Stimulated activated CD8-positive, alpha-beta memory T cell treated with anti-CD3 and anti-CD28 coated beads, Interleukin-4, amount 100 ng/mL, for 4 hours (primary cell): Measurements from ENCODE around the gene COPS8.

Source experiments
- DNase-seq, 2 donors: peaks; one replicate each; pipeline ENCODE4 v3.0.0-alpha.2; 2020; ENCODE audit warnings: low read depth in 2 of 2, low spot score in 1 of 2

The COPS8 gene

GRCh38 chr2:237097911-237098702 lies 12.4 kb downstream of the COPS8 start:
- no peak for DNase-seq

- DNase-seq = no peak
These were observed 14.1 kb downstream of the COPS8 start for GRCh38 chr2:237099804-237100203.

GRCh38 chr2:237101118-237101979 lies 15.7 kb downstream of the COPS8 start:
- DNase-seq = no peak

- DNase-seq = no peak
These were observed 16.7 kb downstream of the COPS8 start for GRCh38 chr2:237102428-237102827.

- no peak for DNase-seq
These were observed 23.8 kb downstream of the COPS8 start for GRCh38 chr2:237109421-237109934.

GRCh38 chr2:237113026-237113795 lies 27.5 kb downstream of the COPS8 start:
- no peak for DNase-seq

GRCh38 chr2:237115870-237116269 lies 30.2 kb downstream of the COPS8 start:
- no peak for DNase-seq

- no peak for DNase-seq
These were observed 30.7 kb downstream of the COPS8 start for GRCh38 chr2:237116431-237116830.

- DNase-seq = no peak
These were observed 32.3 kb downstream of the COPS8 start for GRCh38 chr2:237118025-237118424.

- DNase-seq = no peak
These were observed 33.0 kb downstream of the COPS8 start for GRCh38 chr2:237118561-237119155.

GRCh38 chr2:237120916-237121315 lies 35.2 kb downstream of the COPS8 start:
- DNase-seq = no peak

- DNase-seq = no peak
These were observed 35.6 kb downstream of the COPS8 start for GRCh38 chr2:237121321-237121720.

GRCh38 chr2:237122214-237122666 lies 36.6 kb downstream of the COPS8 start:
- peak in 1 of 2 donors; percentile 7 for DNase-seq

GRCh38 chr2:237124820-237125219 lies 39.1 kb downstream of the COPS8 start:
- DNase-seq = no peak

GRCh38 chr2:237125967-237126366 lies 40.3 kb downstream of the COPS8 start:
- DNase-seq = no peak

- DNase-seq = no peak
These were observed 41.0 kb downstream of the COPS8 start for GRCh38 chr2:237126519-237127174.

- DNase-seq = peak; percentile 11 to 43
These were observed 42.5 kb downstream of the COPS8 start for GRCh38 chr2:237128026-237128703.

- DNase-seq = no peak
These were observed 43.3 kb downstream of the COPS8 start for GRCh38 chr2:237128845-237129592.
